ENCODE data around the gene MAP3K8. TPM values are rescaled to one million over a fixed set of nuclear protein-coding genes. Genes with fewer than 3 reads are reported as not detected.

Gene MAP3K8
- polyA plus RNA-seq (ENCODE audit: insufficient read length in 4 of 4): 10 to 100 TPM in 1 of 4 donors, 1 to 10 TPM in 3; 7.5 to 14.8 (median 9.0) TPM

- peak in 3 of 4 donors; percentile 70 to 82 (median 77) for DNase-seq (ENCODE audit: low read depth in 4 of 4, low spot score in 3 of 4)
These were observed at the start of gene MAP3K8 for GRCh38 chr10:30433730-30434272. Gene MAP3K8 (plus strand): TSS chr10:30434184. CDS start chr10:30438939, 4,755 bp downstream.

- no peak for DNase-seq (ENCODE audit: low read depth in 4 of 4, low spot score in 3 of 4)
These were observed 49.2 kb upstream of the MAP3K8 start for GRCh38 chr10:30384701-30385201.

- DNase-seq (ENCODE audit: low read depth in 4 of 4, low spot score in 3 of 4): no peak
These were observed 47.0 kb upstream of the MAP3K8 start for GRCh38 chr10:30386801-30387588.

- DNase-seq (ENCODE audit: low read depth in 4 of 4, low spot score in 3 of 4): no peak
These were observed 46.2 kb upstream of the MAP3K8 start for GRCh38 chr10:30387646-30388243.

GRCh38 chr10:30389543-30389942, 44.4 kb upstream of the MAP3K8 start:
- no peak for DNase-seq (ENCODE audit: low read depth in 4 of 4, low spot score in 3 of 4)

- no peak for DNase-seq (ENCODE audit: low read depth in 4 of 4, low spot score in 3 of 4)
These were observed 43.8 kb upstream of the MAP3K8 start for GRCh38 chr10:30390207-30390606.

- DNase-seq (ENCODE audit: low read depth in 4 of 4, low spot score in 3 of 4): no peak
These were observed 42.7 kb upstream of the MAP3K8 start for GRCh38 chr10:30391266-30391665.

GRCh38 chr10:30392564-30392990, 41.4 kb upstream of the MAP3K8 start:
- DNase-seq (ENCODE audit: low read depth in 4 of 4, low spot score in 3 of 4): peak in 1 of 4 donors; percentile 47

GRCh38 chr10:30396293-30396692, 37.7 kb upstream of the MAP3K8 start:
- DNase-seq (ENCODE audit: low read depth in 4 of 4, low spot score in 3 of 4): no peak

GRCh38 chr10:30396698-30397097, 37.3 kb upstream of the MAP3K8 start:
- no peak for DNase-seq (ENCODE audit: low read depth in 4 of 4, low spot score in 3 of 4)

GRCh38 chr10:30398193-30398592, 35.8 kb upstream of the MAP3K8 start:
- no peak for DNase-seq (ENCODE audit: low read depth in 4 of 4, low spot score in 3 of 4)

- DNase-seq (ENCODE audit: low read depth in 4 of 4, low spot score in 3 of 4): no peak
These were observed 35.2 kb upstream of the MAP3K8 start for GRCh38 chr10:30398788-30399187.

GRCh38 chr10:30403494-30403893, 30.5 kb upstream of the MAP3K8 start:
- DNase-seq (ENCODE audit: low read depth in 4 of 4, low spot score in 3 of 4): no peak

- DNase-seq (ENCODE audit: low read depth in 4 of 4, low spot score in 3 of 4): no peak
These were observed 29.4 kb upstream of the MAP3K8 start for GRCh38 chr10:30404540-30404939.

- DNase-seq (ENCODE audit: low read depth in 4 of 4, low spot score in 3 of 4): no peak
These were observed 22.7 kb upstream of the MAP3K8 start for GRCh38 chr10:30411263-30411662.

GRCh38 chr10:30412901-30413300, 21.1 kb upstream of the MAP3K8 start:
- DNase-seq (ENCODE audit: low read depth in 4 of 4, low spot score in 3 of 4): no peak

GRCh38 chr10:30413996-30414576, 19.9 kb upstream of the MAP3K8 start:
- DNase-seq (ENCODE audit: low read depth in 4 of 4, low spot score in 3 of 4): no peak

- DNase-seq (ENCODE audit: low read depth in 4 of 4, low spot score in 3 of 4): no peak
These were observed 18.4 kb upstream of the MAP3K8 start for GRCh38 chr10:30415593-30415992.

- DNase-seq (ENCODE audit: low read depth in 4 of 4, low spot score in 3 of 4): no peak
These were observed 16.7 kb upstream of the MAP3K8 start for GRCh38 chr10:30417301-30417700.

GRCh38 chr10:30420266-30420665, 13.7 kb upstream of the MAP3K8 start:
- no peak for DNase-seq (ENCODE audit: low read depth in 4 of 4, low spot score in 3 of 4)

GRCh38 chr10:30420766-30421165, 13.2 kb upstream of the MAP3K8 start:
- no peak for DNase-seq (ENCODE audit: low read depth in 4 of 4, low spot score in 3 of 4)

Data from left renal pelvis (tissue), 4 donors.